GM03348 (cell line): ENCODE data around the gene XKR7.
"Not testable (repeated sequence)": the region's sequence is repeated elsewhere in the genome, so short reads cannot be mapped to it uniquely, and the experiment has no call there.

Experiments
- DNase-seq: peaks from one replicate; pipeline ENCODE4 v3.0.0; 2012; ENCODE audit warnings: low spot score

Gene XKR7

GRCh38 chr20:31967830-31968249, at the start of gene XKR7:
TSS of gene XKR7 (plus strand) at chr20:31968151. CDS start at chr20:31968176, 25 bp downstream.
- no peak for DNase-seq

- no peak for DNase-seq
Measured at GRCh38 chr20:31918466-31919105, 49.4 kb upstream of the XKR7 start.

DNA sequence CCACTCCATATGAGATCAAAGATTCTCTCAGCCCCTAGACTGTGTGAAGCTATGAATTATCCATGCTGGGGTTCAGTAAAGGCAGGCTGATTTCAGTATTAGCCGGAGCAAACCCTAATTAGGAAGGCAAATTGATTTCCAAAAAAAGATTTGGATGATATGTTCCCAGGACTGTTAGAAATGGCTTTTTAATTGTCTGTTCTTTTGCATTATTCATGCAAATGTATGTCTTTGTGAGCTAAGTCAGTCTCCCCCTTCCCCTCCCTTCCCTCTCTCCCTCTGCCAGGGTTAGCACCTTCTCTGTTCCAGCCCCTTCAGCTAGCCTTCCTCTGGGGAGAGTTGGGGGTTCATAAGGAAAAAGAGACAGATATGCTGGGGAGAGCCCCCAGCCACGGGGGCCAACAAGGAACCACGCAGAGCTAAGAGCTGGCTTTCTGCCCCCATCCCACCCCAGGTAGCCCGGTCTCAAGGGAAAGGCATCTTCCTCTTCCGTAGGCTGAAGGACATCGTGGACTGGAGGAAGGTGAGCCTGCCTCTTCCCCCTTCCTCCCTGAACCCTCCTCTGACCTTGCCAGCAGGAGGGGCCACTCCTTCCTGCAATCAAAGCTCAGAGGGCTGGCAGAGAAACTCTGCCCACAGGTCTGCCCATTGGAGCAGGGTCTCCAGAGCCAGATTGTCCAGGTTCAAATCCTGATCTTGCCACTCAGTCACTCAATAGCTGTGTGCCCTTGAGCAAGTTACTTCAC, 48.4 kb upstream of the XKR7 start:
- no peak for DNase-seq

GRCh38 chr20:31920275-31920855, 47.6 kb upstream of the XKR7 start:
- no peak for DNase-seq

GRCh38 chr20:31921480-31921879, 46.5 kb upstream of the XKR7 start:
- DNase-seq, result not testable (repeated sequence)

DNA sequence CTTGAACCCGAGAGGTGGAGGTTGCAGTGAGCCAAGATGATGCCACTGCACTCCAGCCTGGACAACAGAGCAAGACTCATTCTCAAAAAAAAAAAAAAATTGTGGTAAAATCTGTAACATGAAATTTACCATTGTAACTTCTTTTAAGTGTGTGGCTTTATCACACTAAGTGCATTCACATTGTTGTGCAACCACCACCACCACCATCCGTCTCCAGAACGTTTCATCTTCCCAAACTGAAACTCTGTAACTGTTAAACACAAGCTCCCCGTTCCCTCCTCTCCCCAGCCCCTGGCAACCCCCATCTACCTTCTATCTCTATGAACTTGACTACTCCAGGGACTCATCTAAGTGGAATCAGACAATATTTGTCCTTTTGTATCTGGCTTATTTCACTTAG, 45.8 kb upstream of the XKR7 start:
- no peak for DNase-seq

DNA sequence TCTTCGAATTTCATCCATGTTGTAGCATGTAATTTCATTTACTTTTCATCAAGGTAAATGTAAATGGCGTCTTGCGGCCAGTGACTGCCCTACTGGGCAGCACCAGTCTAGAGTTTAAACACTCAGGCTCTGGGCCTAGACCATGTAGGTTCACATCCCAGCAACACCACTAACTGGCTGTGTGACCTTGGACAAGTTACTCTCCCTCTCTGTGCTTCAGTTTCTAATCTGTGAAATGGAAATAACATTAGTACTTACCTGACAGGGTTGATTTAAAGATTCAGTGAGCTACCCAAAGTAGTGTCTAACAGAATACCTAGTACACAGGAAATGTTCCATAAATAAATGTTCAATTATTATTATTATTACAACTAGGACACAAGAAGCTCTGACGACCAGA, 45.4 kb upstream of the XKR7 start:
- DNase-seq, result no peak

DNA sequence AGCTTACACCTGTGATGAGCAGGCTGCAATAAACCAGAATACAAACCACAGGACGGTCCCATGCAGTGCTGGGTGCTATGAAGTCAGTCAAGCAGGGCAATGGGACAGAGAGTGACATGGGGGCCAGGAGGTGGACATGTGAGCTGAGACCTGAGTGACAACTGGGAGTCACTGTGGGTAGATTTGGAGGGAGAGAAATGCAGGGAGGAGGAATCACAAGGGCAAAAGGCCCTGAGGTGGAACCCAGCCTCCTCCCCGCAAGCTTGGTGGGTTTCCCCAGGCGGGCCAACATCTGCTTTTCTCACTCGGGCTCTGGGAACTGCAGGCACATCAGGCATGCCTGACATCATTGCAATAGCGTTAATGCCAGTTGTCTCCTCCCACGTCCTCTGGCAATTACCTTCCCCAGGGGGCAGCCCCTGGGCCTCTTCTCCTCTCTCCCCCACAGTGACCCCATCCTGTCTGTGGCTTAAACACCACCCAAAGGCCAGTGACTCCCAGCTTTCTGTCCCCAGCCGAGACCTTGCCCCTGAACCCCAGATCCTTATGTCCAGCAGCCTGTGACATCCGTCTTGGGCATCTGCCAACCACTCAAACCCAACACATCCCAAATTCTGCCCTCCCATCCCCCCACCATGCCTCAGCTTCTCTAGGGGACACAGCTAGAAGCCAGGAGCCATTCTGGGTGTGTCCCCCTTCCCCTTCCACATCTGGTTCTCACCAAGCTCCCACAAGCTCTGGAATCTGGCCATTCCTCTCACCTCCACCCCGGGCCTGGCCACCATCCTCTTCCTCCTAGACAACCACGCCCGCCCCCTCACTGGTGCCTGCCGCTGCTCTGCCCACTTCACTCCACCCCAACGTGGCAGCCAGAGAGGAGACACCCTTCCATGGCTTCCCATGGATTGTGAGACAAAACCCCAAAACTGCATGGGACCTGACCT, 44.3 kb upstream of the XKR7 start:
- DNase-seq, result no peak

- DNase-seq, result no peak
Measured at GRCh38 chr20:31924561-31924960, 43.4 kb upstream of the XKR7 start.

GRCh38 chr20:31925631-31926030, 42.3 kb upstream of the XKR7 start:
- DNase-seq, result no peak

GRCh38 chr20:31926493-31926892, 41.5 kb upstream of the XKR7 start:
- DNase-seq, result no peak

GRCh38 chr20:31927627-31928159, 40.3 kb upstream of the XKR7 start:
- DNase-seq, result no peak

- not testable (repeated sequence) for DNase-seq
Measured at GRCh38 chr20:31929631-31930030, 38.3 kb upstream of the XKR7 start.

GRCh38 chr20:31930779-31931178, 37.2 kb upstream of the XKR7 start:
- no peak for DNase-seq

GRCh38 chr20:31933698-31934097, 34.3 kb upstream of the XKR7 start:
- no peak for DNase-seq

DNA sequence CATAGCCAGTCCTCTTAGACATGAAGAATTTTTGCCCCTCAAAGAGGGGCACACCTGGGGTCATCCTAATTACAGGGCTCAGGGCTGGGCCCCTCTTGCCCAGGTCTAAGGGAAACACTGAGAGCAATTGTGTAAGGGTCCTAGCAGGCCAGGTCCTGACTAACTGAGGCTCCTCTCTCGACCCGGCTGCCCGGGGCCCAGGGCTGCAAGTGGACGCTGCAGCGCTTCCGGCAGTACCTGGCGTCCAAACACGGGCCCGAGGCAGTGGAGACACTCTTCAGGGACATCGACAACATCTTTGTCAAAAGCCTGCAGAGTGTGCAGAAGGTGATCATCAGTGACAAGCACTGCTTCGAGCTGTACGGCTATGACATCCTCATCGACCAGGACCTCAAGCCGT, 33.5 kb upstream of the XKR7 start:
- no peak for DNase-seq

DNA sequence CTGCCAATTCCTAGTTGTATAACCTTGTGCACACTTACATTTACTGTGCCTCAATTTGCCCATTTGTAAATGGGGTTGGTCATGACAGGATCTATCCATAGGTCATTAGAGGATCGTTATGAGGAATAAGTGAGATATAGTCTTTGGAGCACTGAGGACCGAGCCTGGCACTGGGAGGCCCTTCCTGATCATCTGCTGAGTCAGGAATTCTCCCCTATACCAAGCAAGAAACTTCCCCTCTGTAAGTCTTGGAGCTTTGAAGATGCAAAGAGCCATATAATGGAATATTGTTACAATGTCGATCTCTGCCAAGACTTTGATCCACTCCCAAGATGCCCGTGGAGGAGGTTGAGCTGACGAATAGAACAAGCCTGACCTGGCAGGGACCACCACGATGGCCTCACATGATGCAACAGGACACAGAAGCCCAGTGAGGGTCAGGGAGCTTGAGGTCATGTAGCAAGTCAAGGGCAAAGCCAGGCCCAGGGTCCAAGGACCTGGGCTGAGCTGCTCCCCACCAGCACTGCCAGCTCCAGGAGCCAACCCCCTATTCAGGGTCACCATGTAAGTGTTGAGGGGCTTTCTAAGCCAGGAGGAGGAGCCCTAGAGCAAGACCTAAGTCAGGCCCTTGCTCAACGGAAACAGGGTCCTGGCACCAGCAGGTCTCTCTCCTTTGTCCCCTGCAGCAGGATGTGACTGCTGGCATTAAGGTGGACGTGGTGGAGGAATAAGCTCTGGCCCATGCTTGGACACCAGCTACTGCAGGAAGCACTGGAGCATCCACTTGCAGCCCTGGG, 32.8 kb upstream of the XKR7 start:
- DNase-seq, result no peak

GRCh38 chr20:31936420-31936819, 31.5 kb upstream of the XKR7 start:
- DNase-seq, result no peak

DNA sequence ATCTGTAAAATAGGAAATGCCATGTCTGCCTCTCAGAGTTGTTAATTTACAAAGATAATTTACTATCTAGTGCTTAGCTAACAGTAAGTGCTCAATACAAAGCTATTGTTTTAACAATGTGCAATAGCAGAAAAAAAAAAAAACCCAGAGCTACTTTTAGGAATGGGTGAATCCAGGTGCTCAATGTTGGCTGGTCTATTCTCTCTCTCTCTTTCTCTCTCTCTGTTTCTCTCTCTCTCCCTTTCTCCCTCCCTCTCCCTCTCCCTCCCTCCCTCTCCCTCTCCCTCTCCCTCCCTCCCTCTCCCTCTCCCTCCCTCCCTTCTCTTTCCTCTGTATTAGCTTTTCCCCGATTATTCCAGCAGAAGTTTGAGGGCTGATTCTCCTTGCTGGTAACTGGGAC, 30.1 kb upstream of the XKR7 start:
- DNase-seq, result no peak

- DNase-seq, result no peak
Measured at GRCh38 chr20:31939661-31940060, 28.3 kb upstream of the XKR7 start.

GRCh38 chr20:31943052-31943471, 24.9 kb upstream of the XKR7 start:
- no peak for DNase-seq
